Tibial artery (tissue), 4 donors: ENCODE results near the gene CYLD.

ENCODE experiments used
- DNase-seq, 2 donors: peaks; one replicate each; pipeline ENCODE4 v3.0.0-alpha.2; 2019
- H3K27ac ChIP-seq, 2 donors: fragments of 200-600 bp; sonication (generic) in 1 of 2; 1 replicate in 1 of 2; 2 replicates in 1 of 2; pipeline ENCODE4 v1.5.1; 2018 to 2019; ENCODE audit warnings: mild to moderate bottlenecking in 1 of 2
- H3K27me3 ChIP-seq, 2 donors: fragments of 200-600 bp; sonication (generic) in 1 of 2; one replicate each; pipeline versions ENCODE4 v1.5.1 to v1.6.0; 2016 to 2019
- H3K36me3 ChIP-seq, 3 donors: fragments of 200-600 bp; sonication (generic) in 2 of 3; one replicate each; pipeline ENCODE4 v1.5.1; 2016 to 2019; ENCODE audit warnings: mild to moderate bottlenecking in 2 of 3
- H3K4me1 ChIP-seq, 4 donors: fragments of 200-600 bp; sonication (generic) in 2 of 4; 1 replicate in 3 of 4; 2 replicates in 1 of 4; pipeline ENCODE4 v1.5.1; 2016 to 2019
- H3K4me3 ChIP-seq, 2 donors: fragments of 200-600 bp; sonication (generic) in 1 of 2; 1 replicate in 1 of 2; 2 replicates in 1 of 2; pipeline ENCODE4 v1.5.1; 2018 to 2019; ENCODE audit warnings: mild to moderate bottlenecking in 2 of 2
- H3K9me3 ChIP-seq, 3 donors: fragments of 200-600 bp; sonication (generic) in 1 of 3; one replicate each; pipeline ENCODE4 v1.5.1; 2016 to 2019
- intact Hi-C: fragments of 100-400 bp; cut with DNase I; formaldehyde crosslinking; loops from one replicate; pipeline ENCODE4 v1.15.0; 2023; ENCODE audit warnings: low total_unique reads
- TF ChIP-seq, protein P1 (sequence below), 2 experiments: fragments of 200-600 bp in 1 of 2; fragments of 450-650 bp in 1 of 2; IDR thresholded peaks; one replicate each; pipeline ENCODE4 v1.5.1; 2017 to 2019; ENCODE audit warnings: antibody characterized with exemption in 2 of 2, mild to moderate bottlenecking in 1 of 2, moderate library complexity in 1 of 2

The CYLD gene

DNA sequence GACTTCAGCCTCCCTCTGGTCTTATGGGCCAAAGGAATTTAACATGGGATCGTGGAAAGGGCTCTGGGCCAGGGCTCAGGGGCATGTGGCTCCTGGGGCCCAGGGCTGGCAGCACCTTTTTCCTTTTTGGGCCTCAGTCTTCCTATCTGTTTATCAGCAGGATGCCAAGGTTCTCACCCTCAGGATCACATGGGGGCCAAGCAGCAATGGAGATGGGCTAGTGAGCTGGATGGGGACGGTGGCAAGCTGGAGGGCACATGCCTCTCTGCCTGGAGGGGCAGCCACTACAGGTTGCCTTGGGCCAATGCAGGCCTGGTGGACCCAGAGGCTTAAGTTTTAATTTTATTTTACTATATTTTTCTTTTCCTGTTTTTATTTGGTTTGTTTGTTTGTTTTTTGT, 95.4 kb downstream of the CYLD start:
- TF ChIP-seq, protein P1, sequence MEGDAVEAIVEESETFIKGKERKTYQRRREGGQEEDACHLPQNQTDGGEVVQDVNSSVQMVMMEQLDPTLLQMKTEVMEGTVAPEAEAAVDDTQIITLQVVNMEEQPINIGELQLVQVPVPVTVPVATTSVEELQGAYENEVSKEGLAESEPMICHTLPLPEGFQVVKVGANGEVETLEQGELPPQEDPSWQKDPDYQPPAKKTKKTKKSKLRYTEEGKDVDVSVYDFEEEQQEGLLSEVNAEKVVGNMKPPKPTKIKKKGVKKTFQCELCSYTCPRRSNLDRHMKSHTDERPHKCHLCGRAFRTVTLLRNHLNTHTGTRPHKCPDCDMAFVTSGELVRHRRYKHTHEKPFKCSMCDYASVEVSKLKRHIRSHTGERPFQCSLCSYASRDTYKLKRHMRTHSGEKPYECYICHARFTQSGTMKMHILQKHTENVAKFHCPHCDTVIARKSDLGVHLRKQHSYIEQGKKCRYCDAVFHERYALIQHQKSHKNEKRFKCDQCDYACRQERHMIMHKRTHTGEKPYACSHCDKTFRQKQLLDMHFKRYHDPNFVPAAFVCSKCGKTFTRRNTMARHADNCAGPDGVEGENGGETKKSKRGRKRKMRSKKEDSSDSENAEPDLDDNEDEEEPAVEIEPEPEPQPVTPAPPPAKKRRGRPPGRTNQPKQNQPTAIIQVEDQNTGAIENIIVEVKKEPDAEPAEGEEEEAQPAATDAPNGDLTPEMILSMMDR (IDR thresholded peaks at IDR 0.05), result no peak
- intact Hi-C loops, result no loop called here
- peaks cover 0 to 8% (median 2%) of the 10 kb centered on the region in 4 donors for H3K4me1 ChIP-seq
- H3K27me3 ChIP-seq, result peaks cover 0 to 23% of the 10 kb centered on the region in 2 donors
- no peak overlapping the region for H3K4me3 ChIP-seq
- H3K36me3 ChIP-seq, result no peaks in the 10 kb centered on the region
- DNase-seq, result no peak
- no peak overlapping the region for H3K27ac ChIP-seq
- H3K9me3 ChIP-seq, result no peaks in the 10 kb centered on the region

DNA sequence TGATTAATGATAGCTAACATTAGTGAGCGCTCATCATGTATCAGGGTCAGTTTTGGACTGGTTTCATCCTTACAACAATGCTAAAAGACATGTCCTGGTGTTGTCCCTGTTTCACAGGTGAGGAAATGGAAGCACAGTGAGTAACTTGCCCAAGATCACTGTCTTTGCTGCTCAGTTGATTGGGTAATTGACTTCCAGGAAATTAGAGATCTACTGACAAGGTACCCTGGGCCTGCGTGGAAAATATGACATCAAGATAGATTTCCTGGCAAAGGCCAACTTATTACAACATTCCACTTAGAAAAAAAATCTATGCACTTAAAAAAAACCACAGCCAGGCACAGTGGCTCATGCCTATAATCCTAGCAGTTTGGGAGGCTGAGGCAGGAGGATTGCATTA, 96.3 kb downstream of the CYLD start:
- Histone ChIP-seq H3K4me1 (peaks cover 0 to 8% (median 2%) of the 10 kb centered on the region in 4 donors), H3K4me3 (no peak overlapping the region), H3K27me3 (peaks cover 0 to 23% of the 10 kb centered on the region in 2 donors), H3K36me3 (no peaks in the 10 kb centered on the region), H3K27ac (no peak overlapping the region), H3K9me3 (no peaks in the 10 kb centered on the region)
- intact Hi-C loops, result no loop called here
- TF ChIP-seq, protein P1 (IDR thresholded peaks at IDR 0.05), result no peak
- no peak for DNase-seq

DNA sequence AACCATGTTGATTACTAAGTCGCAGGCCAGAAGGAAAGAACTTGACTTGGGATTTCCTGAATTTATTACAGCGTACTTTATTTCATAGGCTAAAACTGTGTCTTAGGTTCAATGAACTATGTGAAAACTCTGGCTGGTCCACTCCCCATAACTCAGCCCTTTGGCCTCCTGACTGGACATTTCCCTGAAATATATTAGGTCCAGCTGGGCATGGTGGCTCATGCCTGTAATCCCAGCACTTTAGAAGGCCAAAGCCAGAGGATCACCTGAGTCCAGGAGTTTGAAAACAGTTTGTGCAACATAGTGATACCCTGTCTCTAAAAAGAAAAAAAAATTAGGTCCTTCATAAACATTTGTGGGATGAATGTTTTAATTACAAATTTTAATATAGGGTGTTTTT, 97.0 kb downstream of the CYLD start:
- Histone ChIP-seq H3K4me3 (no peak overlapping the region), H3K4me1 (peaks cover 0 to 8% (median 2%) of the 10 kb centered on the region in 4 donors), H3K27me3 (peaks cover 0 to 25% of the 10 kb centered on the region in 2 donors), H3K9me3 (no peaks in the 10 kb centered on the region), H3K27ac (no peak overlapping the region), H3K36me3 (no peaks in the 10 kb centered on the region)
- TF ChIP-seq, protein P1 (IDR thresholded peaks at IDR 0.05), result no peak
- DNase-seq, result no peak
- intact Hi-C loops, result no loop called here

DNA sequence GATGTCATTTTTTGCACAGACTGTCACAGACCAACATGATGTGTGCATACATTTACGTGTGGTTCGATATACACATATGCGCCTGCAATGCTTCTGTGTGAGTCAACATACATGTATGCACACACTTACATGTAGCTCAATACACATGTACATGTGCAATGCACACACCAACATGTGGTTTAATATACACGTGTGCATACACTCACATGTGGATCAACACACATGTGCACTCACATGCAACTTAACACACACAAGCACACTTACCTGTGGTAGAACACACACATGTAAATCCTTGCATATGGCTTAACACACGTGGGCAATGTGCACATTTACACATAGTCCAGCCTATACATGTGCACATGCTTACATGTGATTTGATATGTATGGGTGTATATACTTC, 97.5 kb downstream of the CYLD start:
- no peak for DNase-seq
- TF ChIP-seq, protein P1 (IDR thresholded peaks at IDR 0.05), result no peak
- no peaks in the 10 kb centered on the region for H3K36me3 ChIP-seq
- intact Hi-C loops, result no loop called here
- H3K4me1 ChIP-seq, result peaks cover 0 to 8% (median 2%) of the 10 kb centered on the region in 4 donors
- no peak overlapping the region for H3K4me3 ChIP-seq
- no peaks in the 10 kb centered on the region for H3K9me3 ChIP-seq
- H3K27me3 ChIP-seq, result peaks cover 0 to 25% of the 10 kb centered on the region in 2 donors
- no peak overlapping the region for H3K27ac ChIP-seq

DNA sequence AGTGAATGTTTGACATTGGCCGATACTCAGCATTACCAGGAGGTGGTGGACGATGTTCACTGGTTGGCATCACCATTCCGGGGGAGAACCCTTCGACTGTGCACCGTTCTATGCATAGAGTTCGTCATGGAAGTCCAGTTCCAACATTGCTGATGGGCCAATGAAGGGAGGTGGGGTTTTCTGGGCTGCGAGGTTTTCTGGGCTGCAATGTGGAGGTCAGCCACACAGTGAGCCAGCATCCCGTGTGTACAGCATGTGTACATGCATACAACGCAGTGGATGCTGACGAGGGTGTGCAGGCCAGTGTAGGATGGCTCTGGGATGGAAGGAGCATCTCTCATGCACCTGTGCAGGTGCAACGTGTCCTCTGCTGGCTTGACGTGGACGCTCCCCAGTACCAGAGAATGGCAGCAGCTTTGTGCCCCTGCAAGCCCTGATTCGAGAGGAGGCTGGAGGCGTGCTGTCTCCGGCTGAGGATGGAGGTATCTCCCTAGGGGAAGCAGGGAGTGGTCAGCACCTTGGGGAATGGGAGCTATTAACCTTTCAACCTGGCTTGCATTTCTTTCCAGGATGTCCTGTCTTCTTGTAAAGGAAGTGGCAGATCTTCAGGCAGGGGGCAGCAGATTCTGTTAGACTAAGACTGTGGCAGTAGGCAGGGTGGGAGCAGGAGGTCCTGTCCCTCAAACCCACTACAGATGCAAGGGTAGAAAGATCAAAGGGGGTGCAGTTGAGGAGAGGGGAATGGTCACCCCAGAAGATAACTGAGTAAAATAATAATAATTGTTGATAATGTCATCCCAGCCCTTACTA, 98.2 kb downstream of the CYLD start:
- no peaks in the 10 kb centered on the region for H3K36me3 ChIP-seq
- intact Hi-C loops, result no loop called here
- peaks cover 0 to 21% of the 10 kb centered on the region in 2 donors for H3K27me3 ChIP-seq
- TF ChIP-seq, protein P1 (IDR thresholded peaks at IDR 0.05), result no peak
- H3K27ac ChIP-seq, result no peak overlapping the region
- H3K4me3 ChIP-seq, result no peak overlapping the region
- peaks cover 0 to 8% (median 2%) of the 10 kb centered on the region in 4 donors for H3K4me1 ChIP-seq
- no peaks in the 10 kb centered on the region for H3K9me3 ChIP-seq
- no peak for DNase-seq
